AG04450 (cell line): ENCODE results near the gene BHMT2. TPM values are rescaled to one million over a fixed set of nuclear protein-coding genes. Genes with fewer than 3 reads are reported as not detected.

Source experiments
- CTCF ChIA-PET: fragments of 300-600, 350-600 bp; formaldehyde crosslinking; extraction: SDS; loops from one replicate; lab custom pipeline; 2022; ENCODE audit warnings: antibody characterized with exemption, inconsistent platforms; lab: Charles Lee
- POLR2A ChIA-PET: fragments of 350-600 bp; formaldehyde crosslinking; extraction: SDS; loops from one replicate; lab custom pipeline; 2021; ENCODE audit warnings: antibody characterized with exemption, inconsistent platforms; lab: Yijun Ruan, JAX
- DNase-seq: peaks from one replicate; pipeline ENCODE4 v3.0.0-alpha.2; 2011; ENCODE audit warnings: low read depth, low spot score
- H3K27ac ChIP-seq: one replicate; pipeline ENCODE4 v1.5.1; 2012; ENCODE audit warnings: low read depth, low read length, control low read depth
- H3K27me3 ChIP-seq: one replicate; pipeline ENCODE4 v1.6.0; 2012; ENCODE audit warnings: low read length; ENCODE audit not compliant: control insufficient read depth, insufficient read depth
- H3K4me3 ChIP-seq: 2 replicates; pipeline ENCODE4 v1.5.1; 2011; ENCODE audit warnings: mild to moderate bottlenecking, low read depth, low read length, control low read depth
- H3K9me3 ChIP-seq: 2 replicates; pipeline ENCODE4 v1.5.1; 2012; ENCODE audit warnings: low read length; ENCODE audit not compliant: control insufficient read depth, insufficient read depth
- polyA plus RNA-seq: library from polyadenylated mRNA; depleted of rRNA; stranded (reverse); fragments of >200 nt; gene quantifications from 2 replicates; pipeline ENCODE4 v1.2.3, GENCODE V29; 2011
- TF ChIP-seq, protein P1 (sequence below): IDR thresholded peaks from 2 replicates; pipeline ENCODE4 v1.5.1; 2011; ENCODE audit warnings: low read depth, low read length, control low read depth, inconsistent platforms

Gene BHMT2
- polyA plus RNA-seq, 1 experiment: 9.6 TPM

DNA sequence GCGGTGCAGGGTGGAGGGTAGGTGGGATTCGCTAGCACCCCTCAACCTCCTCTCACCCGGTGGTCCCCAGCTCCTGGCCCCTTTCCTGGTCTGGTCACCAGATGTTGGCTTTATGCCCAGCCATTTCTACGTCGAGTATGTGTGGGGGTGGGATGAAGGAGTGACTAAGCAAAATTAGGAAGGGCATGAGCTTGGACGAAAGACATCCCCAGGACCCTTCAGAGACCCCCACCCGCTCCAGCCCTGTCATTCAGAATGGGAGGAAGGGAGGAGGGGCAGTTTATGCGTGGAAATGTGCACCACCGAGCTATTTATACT is 742 bp downstream of the BHMT2 start:
- TF ChIP-seq, protein P1, sequence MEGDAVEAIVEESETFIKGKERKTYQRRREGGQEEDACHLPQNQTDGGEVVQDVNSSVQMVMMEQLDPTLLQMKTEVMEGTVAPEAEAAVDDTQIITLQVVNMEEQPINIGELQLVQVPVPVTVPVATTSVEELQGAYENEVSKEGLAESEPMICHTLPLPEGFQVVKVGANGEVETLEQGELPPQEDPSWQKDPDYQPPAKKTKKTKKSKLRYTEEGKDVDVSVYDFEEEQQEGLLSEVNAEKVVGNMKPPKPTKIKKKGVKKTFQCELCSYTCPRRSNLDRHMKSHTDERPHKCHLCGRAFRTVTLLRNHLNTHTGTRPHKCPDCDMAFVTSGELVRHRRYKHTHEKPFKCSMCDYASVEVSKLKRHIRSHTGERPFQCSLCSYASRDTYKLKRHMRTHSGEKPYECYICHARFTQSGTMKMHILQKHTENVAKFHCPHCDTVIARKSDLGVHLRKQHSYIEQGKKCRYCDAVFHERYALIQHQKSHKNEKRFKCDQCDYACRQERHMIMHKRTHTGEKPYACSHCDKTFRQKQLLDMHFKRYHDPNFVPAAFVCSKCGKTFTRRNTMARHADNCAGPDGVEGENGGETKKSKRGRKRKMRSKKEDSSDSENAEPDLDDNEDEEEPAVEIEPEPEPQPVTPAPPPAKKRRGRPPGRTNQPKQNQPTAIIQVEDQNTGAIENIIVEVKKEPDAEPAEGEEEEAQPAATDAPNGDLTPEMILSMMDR: no peak
- H3K4me3 ChIP-seq: peak overlapping the region; percentile 46
- no peak for DNase-seq

GRCh38 chr5:79074641-79075040 is 5.1 kb downstream of the BHMT2 start:
- Histone ChIP-seq H3K9me3 (peaks cover 12% of the 10 kb centered on the region), H3K27ac (no peak overlapping the region), H3K4me3 (no peak overlapping the region), H3K27me3 (no peaks in the 10 kb centered on the region)
- TF ChIP-seq, protein P1: no peak
- CTCF ChIA-PET: interaction anchor here (0.8 to 1.6 kb wide), 3 partner anchors 49 to 59 kb away, joined by 3 to 5 read pairs (median 5); no protein-coding TSS in a partner anchor
- DNase-seq: peak; percentile 10
- POLR2A ChIA-PET: no interaction called here

More for the DNA sequence above, 742 bp downstream of the BHMT2 start:
- POLR2A ChIA-PET: no interaction called here
- Histone ChIP-seq H3K27me3 (no peaks in the 10 kb centered on the region), H3K27ac (peak overlapping the region; percentile 52), H3K9me3 (peaks cover 12% of the 10 kb centered on the region)
- CTCF ChIA-PET: interaction anchor here (1.1 to 2.2 kb wide), 2 partner anchors 45 to 63 kb away, joined by 7 to 17 read pairs; no protein-coding TSS in a partner anchor

- no peaks in the 10 kb centered on the region for H3K27me3 ChIP-seq
- H3K4me3 ChIP-seq: no peak overlapping the region
- no peak for DNase-seq
- TF ChIP-seq, protein P1: no peak
- ChIA-PET CTCF (interaction anchor here (1.3 kb wide), 1 partner anchor 51 kb away, joined by 5 read pairs; no protein-coding TSS in a partner anchor), POLR2A (no interaction called here)
- peaks cover 12% of the 10 kb centered on the region; the same call in 1 of the 2 replicates for H3K9me3 ChIP-seq
- no peak overlapping the region for H3K27ac ChIP-seq
Measured at GRCh38 chr5:79075646-79076426, 6.3 kb downstream of the BHMT2 start.

- TF ChIP-seq, protein P1: no peak
- H3K9me3 ChIP-seq: peaks cover 12% of the 10 kb centered on the region; the same call in 1 of the 2 replicates
- ChIA-PET CTCF (interaction anchor here (0.8 to 1.3 kb wide), 2 partner anchors 52 to 54 kb away, joined by 3 to 5 read pairs; no protein-coding TSS in a partner anchor), POLR2A (no interaction called here)
- DNase-seq: no peak
- no peak overlapping the region for H3K4me3 ChIP-seq
- no peaks in the 10 kb centered on the region for H3K27me3 ChIP-seq
- H3K27ac ChIP-seq: no peak overlapping the region
Measured at GRCh38 chr5:79076819-79077218, 7.3 kb downstream of the BHMT2 start.
